Peyer's patch (tissue), 4 donors: ENCODE data around the gene PATE3. TPM values are rescaled to one million over a fixed set of nuclear protein-coding genes. Genes with fewer than 3 reads are reported as not detected.

ENCODE experiments used
- DNase-seq, 3 donors: peaks; one replicate each; pipeline ENCODE4 v3.0.0-alpha.2; 2017 to 2019
- H3K27ac ChIP-seq, 4 donors: fragments of 200-600 bp; sonication (generic); one replicate each; pipeline ENCODE4 v1.5.1; 2016 to 2019
- H3K27me3 ChIP-seq, 2 donors: fragments of 200-600 bp; sonication (generic); one replicate each; pipeline ENCODE4 v1.5.1; 2019
- H3K36me3 ChIP-seq, 3 donors: fragments of 200-600 bp; sonication (generic); one replicate each; pipeline ENCODE4 v1.5.1; 2016 to 2019
- H3K4me1 ChIP-seq, 4 donors: fragments of 200-600 bp; sonication (generic); one replicate each; pipeline ENCODE4 v1.5.1; 2016 to 2019
- H3K4me3 ChIP-seq, 4 donors: fragments of 200-600 bp; sonication (generic); 1 replicate in 3 of 4; 2 replicates in 1 of 4; pipeline ENCODE4 v1.5.1; 2016 to 2019; ENCODE audit warnings: mild to moderate bottlenecking in 1 of 4
- H3K9me3 ChIP-seq, 4 donors: fragments of 200-600 bp; sonication (generic); one replicate each; pipeline ENCODE4 v1.5.1; 2016 to 2019; ENCODE audit warnings: mild to moderate bottlenecking in 1 of 4
- CTCF ChIP-seq, 6 experiments: fragments of 450-650 bp in 4 of 6; fragments of 200-600 bp in 2 of 6; sonication (generic) in 1 of 6; IDR thresholded peaks; one replicate each; pipeline ENCODE4 v1.5.1; 2017 to 2019; ENCODE audit warnings: antibody characterized with exemption in 6 of 6, mild to moderate bottlenecking in 3 of 6, moderate library complexity in 1 of 6
- POLR2A ChIP-seq, 2 donors: fragments of 450-650 bp; IDR thresholded peaks; one replicate each; pipeline ENCODE4 v1.5.1; 2017; ENCODE audit warnings: antibody characterized with exemption in 2 of 2, mild to moderate bottlenecking in 2 of 2, moderate library complexity in 2 of 2
- total RNA-seq, 4 donors: library from RNA; depleted of rRNA; stranded (reverse); fragments of >200 nt; gene quantifications; one replicate each; pipeline ENCODE4 v1.1.0, GENCODE V29; 2016

PATE3 gene
- total RNA-seq, 4 donors from 2014 or later = not detected

GRCh38 chr11:125762445-125762844 lies 25.5 kb upstream of the PATE3 start:
- no peak overlapping the region for H3K27ac ChIP-seq
- TF ChIP-seq CTCF (IDR thresholded peaks at IDR 0.05) = no peak
- no peak for TF ChIP-seq POLR2A (IDR thresholded peaks at IDR 0.05)
- no peaks in the 10 kb centered on the region for H3K36me3 ChIP-seq
- H3K4me1 ChIP-seq = no peaks in the 10 kb centered on the region
- H3K9me3 ChIP-seq = no peaks in the 10 kb centered on the region
- no peaks in the 10 kb centered on the region for H3K27me3 ChIP-seq
- no peak for DNase-seq
- H3K4me3 ChIP-seq = no peak overlapping the region

- no peaks in the 10 kb centered on the region for H3K9me3 ChIP-seq
- no peaks in the 10 kb centered on the region for H3K36me3 ChIP-seq
- H3K4me1 ChIP-seq = no peaks in the 10 kb centered on the region
- no peak overlapping the region for H3K4me3 ChIP-seq
- TF ChIP-seq CTCF (IDR thresholded peaks at IDR 0.05) (no peak), POLR2A (IDR thresholded peaks at IDR 0.05) (no peak)
- DNase-seq = no peak
- H3K27ac ChIP-seq = no peak overlapping the region
- no peaks in the 10 kb centered on the region for H3K27me3 ChIP-seq
These were observed 24.4 kb upstream of the PATE3 start for GRCh38 chr11:125763483-125763882.

GRCh38 chr11:125766251-125766650 lies 21.7 kb upstream of the PATE3 start:
- H3K27me3 ChIP-seq = no peaks in the 10 kb centered on the region
- DNase-seq = no peak
- H3K27ac ChIP-seq = no peak overlapping the region
- H3K36me3 ChIP-seq = no peaks in the 10 kb centered on the region
- H3K4me1 ChIP-seq = no peaks in the 10 kb centered on the region
- H3K4me3 ChIP-seq = no peak overlapping the region
- no peak for TF ChIP-seq POLR2A (IDR thresholded peaks at IDR 0.05)
- no peak for TF ChIP-seq CTCF (IDR thresholded peaks at IDR 0.05)
- H3K9me3 ChIP-seq = no peaks in the 10 kb centered on the region

- no peaks in the 10 kb centered on the region for H3K9me3 ChIP-seq
- TF ChIP-seq POLR2A (IDR thresholded peaks at IDR 0.05) (no peak), CTCF (IDR thresholded peaks at IDR 0.05) (no peak)
These were observed 19.4 kb upstream of the PATE3 start for GRCh38 chr11:125768336-125769046.

GRCh38 chr11:125770583-125770982 lies 17.3 kb upstream of the PATE3 start:
- Histone ChIP-seq H3K4me1 (no peaks in the 10 kb centered on the region), H3K27ac (no peak overlapping the region), H3K27me3 (no peaks in the 10 kb centered on the region), H3K9me3 (no peaks in the 10 kb centered on the region), H3K4me3 (no peak overlapping the region), H3K36me3 (no peaks in the 10 kb centered on the region)
- no peak for DNase-seq
- no peak for TF ChIP-seq POLR2A (IDR thresholded peaks at IDR 0.05)
- no peak for TF ChIP-seq CTCF (IDR thresholded peaks at IDR 0.05)

More at GRCh38 chr11:125768336-125769046, 19.4 kb upstream of the PATE3 start:
- DNase-seq = no peak
- Histone ChIP-seq H3K27me3 (no peaks in the 10 kb centered on the region), H3K4me3 (no peak overlapping the region), H3K4me1 (no peaks in the 10 kb centered on the region), H3K36me3 (no peaks in the 10 kb centered on the region), H3K27ac (no peak overlapping the region)
